ENCODE data around the gene ZNF678.

The ZNF678 gene

GRCh38 chr1:227562037-227562436, 1.3 kb upstream of the ZNF678 start:
- no peaks in the 10 kb centered on the region for H3K36me3 ChIP-seq (ENCODE audit: control insufficient read depth, insufficient read depth, low read length)
- H3K4me2 ChIP-seq (ENCODE audit: low read length): no peak overlapping the region
- H4K5ac ChIP-seq (ENCODE audit: low read length): no peak overlapping the region
- H2BK120ac ChIP-seq (ENCODE audit: low read depth, low read length): no peak overlapping the region
- no peak overlapping the region for H2BK5ac ChIP-seq (ENCODE audit: low read length)
- H3K4ac ChIP-seq (ENCODE audit: low read depth, low read length): no peak overlapping the region
- no peak overlapping the region for H3K4me3 ChIP-seq (ENCODE audit: low read length)
- no peak overlapping the region for H3K23ac ChIP-seq (ENCODE audit: low read length)
- H4K8ac ChIP-seq (ENCODE audit: low read depth, low read length): no peak overlapping the region
- no peaks in the 10 kb centered on the region for H3K27me3 ChIP-seq (ENCODE audit: insufficient read depth, low read length, poor library complexity)
- peaks cover 10% of the 10 kb centered on the region for H3K79me2 ChIP-seq (ENCODE audit: control insufficient read depth, insufficient read depth, low read length)
- no peak overlapping the region for H2BK15ac ChIP-seq (replicated peaks; ENCODE audit: low read depth)
- no peak overlapping the region for H3K27ac ChIP-seq (ENCODE audit: low read depth, low read length)
- H2AK5ac ChIP-seq (ENCODE audit: low read length): no peak overlapping the region
- H3K56ac ChIP-seq (ENCODE audit: low read length): no peak overlapping the region
- H3K18ac ChIP-seq (ENCODE audit: low read length): no peak overlapping the region
- H3K4me1 ChIP-seq (ENCODE audit: control insufficient read depth, low read depth, low read length): no peaks in the 10 kb centered on the region
- WGBS (ENCODE audit: extremely low coverage, insufficient coverage, low lambda C conversion rate): no CpG with 5 or more reads among the region's 6 CpGs
- H3K79me1 ChIP-seq (ENCODE audit: low read length): peaks cover 6% of the 10 kb centered on the region
- H3K9ac ChIP-seq (ENCODE audit: low read length): no peak overlapping the region
- DNase-seq: no peak

- peaks cover 10% of the 10 kb centered on the region for H3K79me1 ChIP-seq (ENCODE audit: low read length)
Measured at GRCh38 chr1:227562933-227563323, 428 bp upstream of the ZNF678 start.

DNA sequence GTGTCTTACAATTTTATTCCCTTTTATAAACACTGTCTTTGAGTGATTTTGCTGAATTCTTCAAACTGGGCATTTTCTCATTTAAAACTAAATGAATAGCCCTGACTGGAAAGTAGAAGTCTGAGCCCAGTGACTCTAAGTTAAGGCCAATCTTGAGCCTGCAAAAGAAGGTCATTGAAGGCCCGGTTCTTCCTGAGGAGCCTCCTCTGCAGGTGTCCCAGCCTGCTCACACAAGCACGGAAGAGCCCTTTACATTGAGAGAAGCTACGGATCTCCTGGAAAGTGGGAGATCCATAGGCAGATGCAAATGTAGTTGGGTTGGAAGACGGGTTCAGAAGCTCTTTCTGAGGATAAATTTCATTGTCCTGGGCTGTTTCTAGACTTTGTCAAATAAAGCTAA, 3.9 kb downstream of the ZNF678 start:
- Histone ChIP-seq H3K4me3 (ENCODE audit: low read length) (no peak overlapping the region), H3K18ac (ENCODE audit: low read length) (no peak overlapping the region)

More at GRCh38 chr1:227562933-227563323, 428 bp upstream of the ZNF678 start:
- WGBS (ENCODE audit: extremely low coverage, insufficient coverage, low lambda C conversion rate): no CpG with 5 or more reads among the region's 10 CpGs
- Histone ChIP-seq H3K36me3 (ENCODE audit: control insufficient read depth, insufficient read depth, low read length) (no peaks in the 10 kb centered on the region), H2AK5ac (ENCODE audit: low read length) (no peak overlapping the region), H3K18ac (ENCODE audit: low read length) (no peak overlapping the region), H3K23ac (ENCODE audit: low read length) (no peak overlapping the region), H3K4me2 (ENCODE audit: low read length) (no peak overlapping the region), H3K4me3 (ENCODE audit: low read length) (no peak overlapping the region), H3K27me3 (ENCODE audit: insufficient read depth, low read length, poor library complexity) (no peaks in the 10 kb centered on the region), H2BK120ac (ENCODE audit: low read depth, low read length) (no peak overlapping the region), H3K79me2 (ENCODE audit: control insufficient read depth, insufficient read depth, low read length) (peaks cover 14% of the 10 kb centered on the region), H4K5ac (ENCODE audit: low read length) (peak overlapping the region; percentile 91), H2BK5ac (ENCODE audit: low read length) (no peak overlapping the region), H2BK15ac (replicated peaks; ENCODE audit: low read depth) (no peak overlapping the region), H3K4ac (ENCODE audit: low read depth, low read length) (no peak overlapping the region), H3K27ac (ENCODE audit: low read depth, low read length) (peak overlapping the region; percentile 11), H4K8ac (ENCODE audit: low read depth, low read length) (no peak overlapping the region), H3K4me1 (ENCODE audit: control insufficient read depth, low read depth, low read length) (no peaks in the 10 kb centered on the region), H3K56ac (ENCODE audit: low read length) (no peak overlapping the region), H3K9ac (ENCODE audit: low read length) (no peak overlapping the region)
- DNase-seq: no peak

DNA sequence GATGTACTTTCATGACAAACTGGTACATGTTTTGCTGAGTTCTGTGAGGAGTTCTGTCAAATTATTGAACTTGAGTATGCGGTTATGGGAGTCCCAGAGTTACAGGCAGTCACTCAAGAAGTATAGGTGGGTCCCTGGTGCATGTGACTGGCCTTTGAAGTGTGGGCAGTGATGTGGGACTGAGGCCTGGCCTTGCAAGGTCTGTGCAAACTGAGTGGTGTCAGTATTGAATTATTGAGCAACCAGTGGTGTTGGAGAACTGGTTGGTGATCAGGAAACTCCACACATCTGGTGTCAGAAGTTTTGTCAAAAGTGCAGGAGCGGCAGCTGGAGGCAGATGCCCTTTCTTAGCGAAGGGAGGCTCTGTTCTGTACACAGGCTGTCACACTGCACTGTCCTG, 5.2 kb downstream of the ZNF678 start:
- no peak overlapping the region for H3K56ac ChIP-seq (ENCODE audit: low read length)
- DNase-seq: no peak

More for the DNA sequence above, 3.9 kb downstream of the ZNF678 start:
- H3K4me1 ChIP-seq (ENCODE audit: control insufficient read depth, low read depth, low read length): no peaks in the 10 kb centered on the region
- H2BK5ac ChIP-seq (ENCODE audit: low read length): no peak overlapping the region
- H3K9ac ChIP-seq (ENCODE audit: low read length): no peak overlapping the region
- peaks cover 26% of the 10 kb centered on the region for H3K79me1 ChIP-seq (ENCODE audit: low read length)
- DNase-seq: no peak
- no peak overlapping the region for H2AK5ac ChIP-seq (ENCODE audit: low read length)
- H3K27ac ChIP-seq (ENCODE audit: low read depth, low read length): no peak overlapping the region
- H3K27me3 ChIP-seq (ENCODE audit: insufficient read depth, low read length, poor library complexity): no peaks in the 10 kb centered on the region
- H2BK120ac ChIP-seq (ENCODE audit: low read depth, low read length): no peak overlapping the region
- no peak overlapping the region for H3K4ac ChIP-seq (ENCODE audit: low read depth, low read length)
- no peak overlapping the region for H2BK15ac ChIP-seq (replicated peaks; ENCODE audit: low read depth)
- no CpG with 5 or more reads among the region's 4 CpGs for WGBS (ENCODE audit: extremely low coverage, insufficient coverage, low lambda C conversion rate)
- no peak overlapping the region for H4K8ac ChIP-seq (ENCODE audit: low read depth, low read length)
- H3K56ac ChIP-seq (ENCODE audit: low read length): no peak overlapping the region
- no peak overlapping the region for H3K23ac ChIP-seq (ENCODE audit: low read length)
- H3K79me2 ChIP-seq (ENCODE audit: control insufficient read depth, insufficient read depth, low read length): peaks cover 36% of the 10 kb centered on the region
- H3K36me3 ChIP-seq (ENCODE audit: control insufficient read depth, insufficient read depth, low read length): no peaks in the 10 kb centered on the region
- H3K4me2 ChIP-seq (ENCODE audit: low read length): no peak overlapping the region
- H4K5ac ChIP-seq (ENCODE audit: low read length): no peak overlapping the region

GRCh38 chr1:227572752-227573151, 9.4 kb downstream of the ZNF678 start:
- Histone ChIP-seq H3K56ac (ENCODE audit: low read length) (no peak overlapping the region), H2BK120ac (ENCODE audit: low read depth, low read length) (no peak overlapping the region), H3K4ac (ENCODE audit: low read depth, low read length) (no peak overlapping the region), H3K79me2 (ENCODE audit: control insufficient read depth, insufficient read depth, low read length) (peaks cover 53% of the 10 kb centered on the region), H2BK5ac (ENCODE audit: low read length) (no peak overlapping the region), H3K27me3 (ENCODE audit: insufficient read depth, low read length, poor library complexity) (no peaks in the 10 kb centered on the region), H3K18ac (ENCODE audit: low read length) (no peak overlapping the region), H3K4me2 (ENCODE audit: low read length) (no peak overlapping the region), H4K5ac (ENCODE audit: low read length) (no peak overlapping the region), H3K4me3 (ENCODE audit: low read length) (no peak overlapping the region), H3K4me1 (ENCODE audit: control insufficient read depth, low read depth, low read length) (no peaks in the 10 kb centered on the region), H3K27ac (ENCODE audit: low read depth, low read length) (no peak overlapping the region), H4K8ac (ENCODE audit: low read depth, low read length) (no peak overlapping the region), H3K9ac (ENCODE audit: low read length) (no peak overlapping the region), H2BK15ac (replicated peaks; ENCODE audit: low read depth) (no peak overlapping the region), H3K79me1 (ENCODE audit: low read length) (peaks cover 27% of the 10 kb centered on the region), H2AK5ac (ENCODE audit: low read length) (no peak overlapping the region), H3K36me3 (ENCODE audit: control insufficient read depth, insufficient read depth, low read length) (no peaks in the 10 kb centered on the region), H3K23ac (ENCODE audit: low read length) (no peak overlapping the region)
- no CpG with 5 or more reads among the region's 7 CpGs for WGBS (ENCODE audit: extremely low coverage, insufficient coverage, low lambda C conversion rate)
- DNase-seq: no peak

More for the DNA sequence above, 5.2 kb downstream of the ZNF678 start:
- H2AK5ac ChIP-seq (ENCODE audit: low read length): no peak overlapping the region
- H3K27me3 ChIP-seq (ENCODE audit: insufficient read depth, low read length, poor library complexity): no peaks in the 10 kb centered on the region
- no peaks in the 10 kb centered on the region for H3K4me1 ChIP-seq (ENCODE audit: control insufficient read depth, low read depth, low read length)
- H3K18ac ChIP-seq (ENCODE audit: low read length): no peak overlapping the region
- H2BK5ac ChIP-seq (ENCODE audit: low read length): no peak overlapping the region
- no peaks in the 10 kb centered on the region for H3K36me3 ChIP-seq (ENCODE audit: control insufficient read depth, insufficient read depth, low read length)
- H4K5ac ChIP-seq (ENCODE audit: low read length): no peak overlapping the region
- no peak overlapping the region for H4K8ac ChIP-seq (ENCODE audit: low read depth, low read length)
- no peak overlapping the region for H3K27ac ChIP-seq (ENCODE audit: low read depth, low read length)
- H3K4me3 ChIP-seq (ENCODE audit: low read length): no peak overlapping the region
- H2BK120ac ChIP-seq (ENCODE audit: low read depth, low read length): no peak overlapping the region
- H3K23ac ChIP-seq (ENCODE audit: low read length): no peak overlapping the region
- H3K9ac ChIP-seq (ENCODE audit: low read length): no peak overlapping the region
- no CpG with 5 or more reads among the region's 3 CpGs for WGBS (ENCODE audit: extremely low coverage, insufficient coverage, low lambda C conversion rate)
- no peak overlapping the region for H3K4ac ChIP-seq (ENCODE audit: low read depth, low read length)
- H2BK15ac ChIP-seq (replicated peaks; ENCODE audit: low read depth): no peak overlapping the region
- peaks cover 32% of the 10 kb centered on the region for H3K79me1 ChIP-seq (ENCODE audit: low read length)
- H3K4me2 ChIP-seq (ENCODE audit: low read length): no peak overlapping the region
- peaks cover 46% of the 10 kb centered on the region for H3K79me2 ChIP-seq (ENCODE audit: control insufficient read depth, insufficient read depth, low read length)

DNA sequence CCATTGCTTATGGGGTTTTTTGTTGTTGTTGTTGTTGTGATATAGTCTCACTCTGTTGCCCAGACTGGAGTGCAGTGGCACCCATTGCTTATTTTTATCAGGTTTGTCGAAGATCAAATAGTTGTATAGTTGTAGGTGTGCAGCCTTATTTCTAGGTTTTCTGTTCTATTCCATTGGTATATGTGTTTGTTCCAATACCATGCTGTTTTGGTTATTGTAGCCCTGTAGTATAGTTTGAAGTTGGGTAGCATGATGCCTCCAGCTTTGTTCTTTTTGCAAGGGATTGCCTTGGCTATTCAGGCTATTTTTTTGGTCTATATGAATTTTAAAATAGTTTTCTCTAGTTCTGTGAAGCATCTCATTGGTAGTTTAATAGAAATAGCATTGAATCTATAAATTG, 11.6 kb downstream of the ZNF678 start:
- peaks cover 51% of the 10 kb centered on the region for H3K79me2 ChIP-seq (ENCODE audit: control insufficient read depth, insufficient read depth, low read length)
- no peak overlapping the region for H3K9ac ChIP-seq (ENCODE audit: low read length)
- H3K27me3 ChIP-seq (ENCODE audit: insufficient read depth, low read length, poor library complexity): no peaks in the 10 kb centered on the region
- H3K36me3 ChIP-seq (ENCODE audit: control insufficient read depth, insufficient read depth, low read length): no peaks in the 10 kb centered on the region
- H2BK120ac ChIP-seq (ENCODE audit: low read depth, low read length): no peak overlapping the region
- no peak overlapping the region for H2BK15ac ChIP-seq (replicated peaks; ENCODE audit: low read depth)
- H2BK5ac ChIP-seq (ENCODE audit: low read length): no peak overlapping the region
- no peak overlapping the region for H3K4ac ChIP-seq (ENCODE audit: low read depth, low read length)
- no peak overlapping the region for H2AK5ac ChIP-seq (ENCODE audit: low read length)
- H3K27ac ChIP-seq (ENCODE audit: low read depth, low read length): no peak overlapping the region
- no peak overlapping the region for H4K8ac ChIP-seq (ENCODE audit: low read depth, low read length)
- no peak overlapping the region for H3K56ac ChIP-seq (ENCODE audit: low read length)
- no peak overlapping the region for H3K23ac ChIP-seq (ENCODE audit: low read length)
- H3K4me1 ChIP-seq (ENCODE audit: control insufficient read depth, low read depth, low read length): no peaks in the 10 kb centered on the region
- WGBS (ENCODE audit: extremely low coverage, insufficient coverage, low lambda C conversion rate): no CpG with 5 or more reads among the region's 1 CpG
- peaks cover 24% of the 10 kb centered on the region for H3K79me1 ChIP-seq (ENCODE audit: low read length)
- H3K4me3 ChIP-seq (ENCODE audit: low read length): no peak overlapping the region
- DNase-seq: no peak
- no peak overlapping the region for H4K5ac ChIP-seq (ENCODE audit: low read length)
- no peak overlapping the region for H3K4me2 ChIP-seq (ENCODE audit: low read length)
- H3K18ac ChIP-seq (ENCODE audit: low read length): no peak overlapping the region
